Measurements from ENCODE around the gene SYNGAP1.
"Not testable (repeated sequence)": the region's sequence is repeated elsewhere in the genome, so short reads cannot be mapped to it uniquely, and the experiment has no call there.

SYNGAP1 gene

GRCh38 chr6:33384581-33385020 is 35.3 kb upstream of the SYNGAP1 start:
- Histone ChIP-seq H3K9me3 (ENCODE audit: control insufficient read depth in 2 of 2, low read length in 2 of 2) (no peaks in the 10 kb centered on the region), H3K27me3 (ENCODE audit: control insufficient read depth in 1 of 2, insufficient read depth in 2 of 2, low read length in 2 of 2) (no peaks in the 10 kb centered on the region), H3K27ac (ENCODE audit: low read length) (no peak overlapping the region)

GRCh38 chr6:33390173-33390572 is 29.7 kb upstream of the SYNGAP1 start:
- Histone ChIP-seq H3K4me1 (ENCODE audit: control insufficient read depth, insufficient read depth, low read length) (peaks cover 8% of the 10 kb centered on the region), H3K27ac (ENCODE audit: low read length) (no peak overlapping the region), H3K9me3 (ENCODE audit: control insufficient read depth in 2 of 2, low read length in 2 of 2) (no peaks in the 10 kb centered on the region), H3K36me3 (ENCODE audit: control insufficient read depth in 2 of 2, insufficient read depth in 2 of 2, low read length in 2 of 2) (no peaks in the 10 kb centered on the region), H3K4me3 (ENCODE audit: low read length in 2 of 2) (no peak overlapping the region), H3K9ac (ENCODE audit: low read length in 2 of 2) (no peak overlapping the region), H3K27me3 (ENCODE audit: control insufficient read depth in 1 of 2, insufficient read depth in 2 of 2, low read length in 2 of 2) (no peaks in the 10 kb centered on the region)

More at GRCh38 chr6:33384581-33385020, 35.3 kb upstream of the SYNGAP1 start:
- no peak overlapping the region for H3K9ac ChIP-seq (ENCODE audit: low read length in 2 of 2)
- no peaks in the 10 kb centered on the region for H3K36me3 ChIP-seq (ENCODE audit: control insufficient read depth in 2 of 2, insufficient read depth in 2 of 2, low read length in 2 of 2)
- H3K4me3 ChIP-seq (ENCODE audit: low read length in 2 of 2), result no peak overlapping the region
- H3K4me1 ChIP-seq (ENCODE audit: control insufficient read depth, insufficient read depth, low read length), result peaks cover 19% of the 10 kb centered on the region

GRCh38 chr6:33390767-33391277 is 29.0 kb upstream of the SYNGAP1 start:
- peak overlapping the region; percentile 96 for H3K27ac ChIP-seq (ENCODE audit: low read length)
- no peaks in the 10 kb centered on the region for H3K36me3 ChIP-seq (ENCODE audit: control insufficient read depth in 2 of 2, insufficient read depth in 2 of 2, low read length in 2 of 2)
- peaks cover 8% of the 10 kb centered on the region for H3K4me1 ChIP-seq (ENCODE audit: control insufficient read depth, insufficient read depth, low read length)
- peak overlapping the region; percentile 81 to 86 for H3K9ac ChIP-seq (ENCODE audit: low read length in 2 of 2)
- H3K9me3 ChIP-seq (ENCODE audit: control insufficient read depth in 2 of 2, low read length in 2 of 2), result no peaks in the 10 kb centered on the region
- no peaks in the 10 kb centered on the region for H3K27me3 ChIP-seq (ENCODE audit: control insufficient read depth in 1 of 2, insufficient read depth in 2 of 2, low read length in 2 of 2)
- H3K4me3 ChIP-seq (ENCODE audit: low read length in 2 of 2), result peak overlapping the region; percentile 26 to 78

- H3K9me3 ChIP-seq (ENCODE audit: control insufficient read depth in 2 of 2, low read length in 2 of 2), result no peaks in the 10 kb centered on the region
- H3K9ac ChIP-seq (ENCODE audit: low read length in 2 of 2), result peak within 1 kb of the TSS; percentile 81 to 86
- H3K36me3 ChIP-seq (ENCODE audit: control insufficient read depth in 2 of 2, insufficient read depth in 2 of 2, low read length in 2 of 2), result no peaks in the 10 kb centered on the region
- peaks cover 8% of the 10 kb centered on the region for H3K4me1 ChIP-seq (ENCODE audit: control insufficient read depth, insufficient read depth, low read length)
- H3K27ac ChIP-seq (ENCODE audit: low read length), result peak within 1 kb of the TSS; percentile 96
- no peaks in the 10 kb centered on the region for H3K27me3 ChIP-seq (ENCODE audit: control insufficient read depth in 1 of 2, insufficient read depth in 2 of 2, low read length in 2 of 2)
- peak within 1 kb of the TSS; percentile 66 to 78 for H3K4me3 ChIP-seq (ENCODE audit: low read length in 2 of 2)
Observed at GRCh38 chr6:33391278-33391921, 28.5 kb upstream of the SYNGAP1 start, which contains the start of gene KIFC1. KIFC1 (plus strand) TSS chr6:33391823; CDS start chr6:33391986, 163 bp downstream.

GRCh38 chr6:33391922-33392594 is 27.8 kb upstream of the SYNGAP1 start:
- Histone ChIP-seq H3K9ac (ENCODE audit: low read length in 2 of 2) (peak overlapping the region; percentile 30 to 49), H3K36me3 (ENCODE audit: control insufficient read depth in 2 of 2, insufficient read depth in 2 of 2, low read length in 2 of 2) (no peaks in the 10 kb centered on the region), H3K9me3 (ENCODE audit: control insufficient read depth in 2 of 2, low read length in 2 of 2) (no peaks in the 10 kb centered on the region), H3K27ac (ENCODE audit: low read length) (peak overlapping the region; percentile 96), H3K4me1 (ENCODE audit: control insufficient read depth, insufficient read depth, low read length) (peaks cover 8% of the 10 kb centered on the region), H3K27me3 (ENCODE audit: control insufficient read depth in 1 of 2, insufficient read depth in 2 of 2, low read length in 2 of 2) (no peaks in the 10 kb centered on the region), H3K4me3 (ENCODE audit: low read length in 2 of 2) (peak overlapping the region; percentile 66 to 78)

- Histone ChIP-seq H3K4me3 (ENCODE audit: low read length in 2 of 2) (no peak overlapping the region), H3K9me3 (ENCODE audit: control insufficient read depth in 2 of 2, low read length in 2 of 2) (no peaks in the 10 kb centered on the region), H3K36me3 (ENCODE audit: control insufficient read depth in 2 of 2, insufficient read depth in 2 of 2, low read length in 2 of 2) (no peaks in the 10 kb centered on the region), H3K4me1 (ENCODE audit: control insufficient read depth, insufficient read depth, low read length) (peaks cover 8% of the 10 kb centered on the region), H3K27ac (ENCODE audit: low read length) (no peak overlapping the region), H3K9ac (ENCODE audit: low read length in 2 of 2) (peak overlapping the region in 1 of 2 donors; percentile 30), H3K27me3 (ENCODE audit: control insufficient read depth in 1 of 2, insufficient read depth in 2 of 2, low read length in 2 of 2) (no peaks in the 10 kb centered on the region)
Observed at GRCh38 chr6:33392595-33392948, 27.3 kb upstream of the SYNGAP1 start.

- H3K27me3 ChIP-seq (ENCODE audit: control insufficient read depth in 1 of 2, insufficient read depth in 2 of 2, low read length in 2 of 2), result no peaks in the 10 kb centered on the region
- no peak overlapping the region for H3K9ac ChIP-seq (ENCODE audit: low read length in 2 of 2)
- H3K9me3 ChIP-seq (ENCODE audit: control insufficient read depth in 2 of 2, low read length in 2 of 2), result no peaks in the 10 kb centered on the region
- H3K27ac ChIP-seq (ENCODE audit: low read length), result no peak overlapping the region
- H3K4me1 ChIP-seq (ENCODE audit: control insufficient read depth, insufficient read depth, low read length), result peaks cover 8% of the 10 kb centered on the region
- H3K36me3 ChIP-seq (ENCODE audit: control insufficient read depth in 2 of 2, insufficient read depth in 2 of 2, low read length in 2 of 2), result no peaks in the 10 kb centered on the region
- no peak overlapping the region for H3K4me3 ChIP-seq (ENCODE audit: low read length in 2 of 2)
Observed at GRCh38 chr6:33392979-33393378, 26.9 kb upstream of the SYNGAP1 start.

- Histone ChIP-seq H3K4me1 (ENCODE audit: control insufficient read depth, insufficient read depth, low read length) (no peaks in the 10 kb centered on the region), H3K4me3 (ENCODE audit: low read length in 2 of 2) (no peak overlapping the region), H3K27ac (ENCODE audit: low read length) (no peak overlapping the region), H3K9ac (ENCODE audit: low read length in 2 of 2) (no peak overlapping the region), H3K36me3 (ENCODE audit: control insufficient read depth in 2 of 2, insufficient read depth in 2 of 2, low read length in 2 of 2) (no peaks in the 10 kb centered on the region), H3K9me3 (ENCODE audit: control insufficient read depth in 2 of 2, low read length in 2 of 2) (no peaks in the 10 kb centered on the region), H3K27me3 (ENCODE audit: control insufficient read depth in 1 of 2, insufficient read depth in 2 of 2, low read length in 2 of 2) (no peaks in the 10 kb centered on the region)
Observed at GRCh38 chr6:33397541-33397940, 22.3 kb upstream of the SYNGAP1 start.

GRCh38 chr6:33398601-33399000 is 21.3 kb upstream of the SYNGAP1 start:
- not testable (repeated sequence) for H3K27ac ChIP-seq (ENCODE audit: low read length); H3K9me3 ChIP-seq (ENCODE audit: control insufficient read depth in 2 of 2, low read length in 2 of 2)

GRCh38 chr6:33399881-33400280 is 20.0 kb upstream of the SYNGAP1 start:
- not testable (repeated sequence) for H3K27ac ChIP-seq (ENCODE audit: low read length); H3K4me3 ChIP-seq (ENCODE audit: low read length in 2 of 2); H3K27me3 ChIP-seq (ENCODE audit: control insufficient read depth in 1 of 2, insufficient read depth in 2 of 2, low read length in 2 of 2); H3K4me1 ChIP-seq (ENCODE audit: control insufficient read depth, insufficient read depth, low read length); H3K9ac ChIP-seq (ENCODE audit: low read length in 2 of 2); H3K9me3 ChIP-seq (ENCODE audit: control insufficient read depth in 2 of 2, low read length in 2 of 2); H3K36me3 ChIP-seq (ENCODE audit: control insufficient read depth in 2 of 2, insufficient read depth in 2 of 2, low read length in 2 of 2)

More at GRCh38 chr6:33398601-33399000, 21.3 kb upstream of the SYNGAP1 start:
- not testable (repeated sequence) for H3K36me3 ChIP-seq (ENCODE audit: control insufficient read depth in 2 of 2, insufficient read depth in 2 of 2, low read length in 2 of 2); H3K4me1 ChIP-seq (ENCODE audit: control insufficient read depth, insufficient read depth, low read length); H3K27me3 ChIP-seq (ENCODE audit: control insufficient read depth in 1 of 2, insufficient read depth in 2 of 2, low read length in 2 of 2); H3K9ac ChIP-seq (ENCODE audit: low read length in 2 of 2); H3K4me3 ChIP-seq (ENCODE audit: low read length in 2 of 2)

- Histone ChIP-seq H3K36me3 (ENCODE audit: control insufficient read depth in 2 of 2, insufficient read depth in 2 of 2, low read length in 2 of 2) (no peaks in the 10 kb centered on the region), H3K27me3 (ENCODE audit: control insufficient read depth in 1 of 2, insufficient read depth in 2 of 2, low read length in 2 of 2) (no peaks in the 10 kb centered on the region), H3K9ac (ENCODE audit: low read length in 2 of 2) (no peak overlapping the region), H3K9me3 (ENCODE audit: control insufficient read depth in 2 of 2, low read length in 2 of 2) (no peaks in the 10 kb centered on the region), H3K27ac (ENCODE audit: low read length) (no peak overlapping the region), H3K4me3 (ENCODE audit: low read length in 2 of 2) (no peak overlapping the region), H3K4me1 (ENCODE audit: control insufficient read depth, insufficient read depth, low read length) (peaks cover 3% of the 10 kb centered on the region)
Observed at GRCh38 chr6:33404884-33405283, 15.0 kb upstream of the SYNGAP1 start.
